Adipocyte (in vitro differentiated cells): ENCODE measurements around the gene CEP162.
A peak's percentile ranks its signal among the peaks of the same experiment; 100 is the strongest.
"Not testable (repeated sequence)": the region's sequence is repeated elsewhere in the genome, so short reads cannot be mapped to it uniquely, and the experiment has no call there.

Experiments used
- DNase-seq: peaks from one replicate; pipeline ENCODE4 v3.0.0-alpha.2; 2015; ENCODE audit warnings: low read depth
- H3K27me3 ChIP-seq: replicated peaks from 2 replicates; pipeline ENCODE4 v1.7.0; 2013; ENCODE audit warnings: mild to moderate bottlenecking, low read length, moderate library complexity; ENCODE audit not compliant: control insufficient read depth, insufficient read depth
- H3K36me3 ChIP-seq: 2 replicates; pipeline ENCODE4 v1.7.0; 2013; ENCODE audit warnings: low read length, mild to moderate bottlenecking, moderate library complexity; ENCODE audit not compliant: control insufficient read depth, insufficient read depth, severe bottlenecking
- H3K4me1 ChIP-seq: 2 replicates; pipeline ENCODE4 v1.7.0; 2013; ENCODE audit warnings: mild to moderate bottlenecking, low read length, moderate library complexity; ENCODE audit not compliant: control insufficient read depth, insufficient read depth
- H3K4me3 ChIP-seq: 2 replicates; pipeline ENCODE4 v1.7.0; 2013; ENCODE audit warnings: mild to moderate bottlenecking, low read length, moderate library complexity
- H3K9ac ChIP-seq: 2 replicates; pipeline ENCODE4 v1.7.0; 2013; ENCODE audit warnings: mild to moderate bottlenecking, low read length, moderate library complexity
- H3K9me3 ChIP-seq: 2 replicates; pipeline ENCODE4 v1.7.0; 2013; ENCODE audit warnings: mild to moderate bottlenecking, low read length, moderate library complexity; ENCODE audit not compliant: control insufficient read depth

The CEP162 gene

GRCh38 chr6:84107495-84107894 is 119.9 kb downstream of the CEP162 start:
- Histone ChIP-seq H3K4me1 (no peaks in the 10 kb centered on the region), H3K9me3 (no peaks in the 10 kb centered on the region), H3K9ac (no peak overlapping the region), H3K4me3 (no peak overlapping the region), H3K36me3 (no peaks in the 10 kb centered on the region), H3K27me3 (no peaks in the 10 kb centered on the region)
- DNase-seq: no peak

GRCh38 chr6:84105215-84105924 is 122.1 kb downstream of the CEP162 start:
- H3K9me3 ChIP-seq, H3K36me3 ChIP-seq, H3K4me1 ChIP-seq, H3K9ac ChIP-seq, H3K4me3 ChIP-seq, H3K27me3 ChIP-seq: not testable (repeated sequence)
- peak; percentile 14 for DNase-seq

- H3K4me3 ChIP-seq: no peak overlapping the region
- H3K36me3 ChIP-seq: no peaks in the 10 kb centered on the region
- no peaks in the 10 kb centered on the region for H3K4me1 ChIP-seq
Measured at GRCh38 chr6:84103029-84103428, 124.4 kb downstream of the CEP162 start.

GRCh38 chr6:84095156-84095555 is 132.3 kb downstream of the CEP162 start:
- no peaks in the 10 kb centered on the region for H3K4me1 ChIP-seq
- H3K27me3 ChIP-seq: no peaks in the 10 kb centered on the region
- no peak for DNase-seq
- H3K9me3 ChIP-seq: peaks cover 16% of the 10 kb centered on the region
- H3K9ac ChIP-seq: no peak overlapping the region
- no peak overlapping the region for H3K4me3 ChIP-seq
- no peaks in the 10 kb centered on the region for H3K36me3 ChIP-seq

More at GRCh38 chr6:84103029-84103428, 124.4 kb downstream of the CEP162 start:
- H3K27me3 ChIP-seq: no peaks in the 10 kb centered on the region
- DNase-seq: peak; percentile 83
- no peak overlapping the region for H3K9ac ChIP-seq
- H3K9me3 ChIP-seq: no peaks in the 10 kb centered on the region

- no peak for DNase-seq
- Histone ChIP-seq H3K27me3 (no peaks in the 10 kb centered on the region), H3K4me3 (peak overlapping the region; percentile 8), H3K36me3 (no peaks in the 10 kb centered on the region), H3K9me3 (peaks cover 16% of the 10 kb centered on the region), H3K9ac (no peak overlapping the region), H3K4me1 (no peaks in the 10 kb centered on the region)
Measured at GRCh38 chr6:84093441-84094435, 133.7 kb downstream of the CEP162 start.

GRCh38 chr6:84089552-84089951 is 137.9 kb downstream of the CEP162 start:
- H3K9ac ChIP-seq: no peak overlapping the region
- no peak overlapping the region for H3K4me3 ChIP-seq
- DNase-seq: no peak
- peaks cover 16% of the 10 kb centered on the region for H3K9me3 ChIP-seq
- H3K27me3 ChIP-seq: no peaks in the 10 kb centered on the region
- no peaks in the 10 kb centered on the region for H3K4me1 ChIP-seq
- no peaks in the 10 kb centered on the region for H3K36me3 ChIP-seq

- Histone ChIP-seq H3K9me3 (peaks cover 16% of the 10 kb centered on the region), H3K27me3 (no peaks in the 10 kb centered on the region), H3K4me3 (no peak overlapping the region), H3K36me3 (no peaks in the 10 kb centered on the region), H3K4me1 (no peaks in the 10 kb centered on the region), H3K9ac (no peak overlapping the region)
- DNase-seq: no peak
Measured at GRCh38 chr6:84089081-84089480, 138.4 kb downstream of the CEP162 start.

GRCh38 chr6:84086545-84087429 is 140.7 kb downstream of the CEP162 start:
- H3K27me3 ChIP-seq: no peaks in the 10 kb centered on the region
- no peaks in the 10 kb centered on the region for H3K9me3 ChIP-seq
- H3K4me1 ChIP-seq: no peaks in the 10 kb centered on the region
- no peak overlapping the region for H3K9ac ChIP-seq
- H3K4me3 ChIP-seq: no peak overlapping the region
- H3K36me3 ChIP-seq: no peaks in the 10 kb centered on the region
- DNase-seq: no peak

- Histone ChIP-seq H3K36me3 (no peaks in the 10 kb centered on the region), H3K9me3 (no peaks in the 10 kb centered on the region), H3K4me1 (no peaks in the 10 kb centered on the region), H3K4me3 (no peak overlapping the region), H3K27me3 (no peaks in the 10 kb centered on the region), H3K9ac (no peak overlapping the region)
- no peak for DNase-seq
Measured at GRCh38 chr6:84086056-84086455, 141.4 kb downstream of the CEP162 start.

GRCh38 chr6:84084705-84085104 is 142.7 kb downstream of the CEP162 start:
- not testable (repeated sequence) for H3K36me3 ChIP-seq, H3K9ac ChIP-seq, H3K27me3 ChIP-seq, H3K4me3 ChIP-seq, H3K4me1 ChIP-seq, H3K9me3 ChIP-seq, DNase-seq
